ENCODE results near the gene UGT1A8. TPM values are rescaled to one million over a fixed set of nuclear protein-coding genes. Genes with fewer than 3 reads are reported as not detected.

The UGT1A8 gene
- total and polyA plus RNA-seq, 2 of the 4 experiments (the other 2 are of a cell fraction), result not detected

DNA sequence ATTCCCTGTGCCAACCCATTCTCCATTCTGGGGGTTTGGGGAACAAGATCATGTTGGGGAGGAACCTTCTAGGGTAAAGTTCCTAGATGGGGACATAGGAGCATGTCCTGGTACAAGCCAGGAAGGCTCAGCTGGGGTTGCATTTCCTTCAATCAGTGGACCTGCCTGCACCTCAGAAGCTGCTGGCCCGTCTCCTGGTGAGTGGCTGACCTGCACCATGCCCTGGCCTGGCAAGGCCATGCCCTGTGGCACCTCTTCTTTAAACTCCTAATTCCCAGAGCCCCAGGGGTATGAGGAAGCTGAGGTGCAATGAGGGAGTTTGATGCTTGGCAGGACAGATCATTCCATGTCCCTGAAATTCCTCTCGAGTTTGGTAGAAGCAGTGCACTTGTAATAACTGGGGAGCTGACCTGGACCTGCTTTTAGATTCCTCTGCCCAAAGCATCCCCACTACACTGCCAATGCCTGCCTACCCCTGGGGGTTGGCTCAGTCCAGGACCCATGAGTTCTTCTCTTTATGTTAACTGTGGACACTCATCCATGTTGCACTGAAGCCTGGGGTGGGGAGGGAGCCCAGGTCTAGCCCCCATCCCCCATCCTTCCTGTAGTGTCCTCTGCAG, 186.0 kb downstream of the UGT1A8 start:
- Histone ChIP-seq H2AK9ac (replicated peaks; ENCODE audit: low read depth, low read length, poor library complexity) (no peak overlapping the region), H4K8ac (ENCODE audit: low read depth in 2 of 2, low read length in 2 of 2) (no peak overlapping the region), H4K5ac (ENCODE audit: low read depth, low read length) (no peak overlapping the region), H2BK5ac (ENCODE audit: low read depth, low read length, poor library complexity, severe bottlenecking) (no peak overlapping the region), H3K9ac (ENCODE audit: low read depth, low read length) (no peak overlapping the region), H3K23ac (ENCODE audit: low read depth, low read length) (no peak overlapping the region), H2BK20ac (ENCODE audit: low read depth, low read length) (no peak overlapping the region), H3K27me3 (ENCODE audit: control insufficient read depth, insufficient read depth, low read length) (peaks cover 29% of the 10 kb centered on the region), H3K18ac (ENCODE audit: low read depth, low read length) (no peak overlapping the region), H3K14ac (replicated peaks; ENCODE audit: low read depth, low read length) (no peak overlapping the region), H3K27ac (ENCODE audit: insufficient read depth, low read length) (no peak overlapping the region), H4K20me1 (ENCODE audit: insufficient read depth, low read length) (no peaks in the 10 kb centered on the region), H2BK120ac (ENCODE audit: low read depth, low read length) (no peak overlapping the region), H2AK5ac (ENCODE audit: low read depth, low read length) (no peak overlapping the region), H3K36me3 (ENCODE audit: control insufficient read depth, insufficient read depth, low read length) (no peaks in the 10 kb centered on the region), H3K79me1 (ENCODE audit: low read depth in 1 of 2, low read length in 2 of 2) (no peaks in the 10 kb centered on the region), H3K4ac (ENCODE audit: low read depth, low read length) (no peak overlapping the region), H2BK15ac (ENCODE audit: low read depth, low read length) (no peak overlapping the region), H3K56ac (ENCODE audit: extremely low read depth, insufficient read depth, low read length) (no peak overlapping the region), H3K9me1 (ENCODE audit: insufficient read depth, low read length) (no peaks in the 10 kb centered on the region), H4K91ac (ENCODE audit: insufficient read depth, low read depth, low read length) (no peak overlapping the region), H3K4me2 (ENCODE audit: low read depth, low read length) (no peak overlapping the region), H3K4me1 (ENCODE audit: control insufficient read depth, insufficient read depth, low read length) (no peaks in the 10 kb centered on the region), H3K4me3 (ENCODE audit: insufficient read depth, low read depth, low read length) (no peak overlapping the region), H3K9me3 (ENCODE audit: control insufficient read depth, insufficient read depth, low read length) (no peaks in the 10 kb centered on the region; the same call in 1 of the 2 replicates), H2AFZ (replicated peaks; ENCODE audit: low read length, poor library complexity) (no peak overlapping the region)
- ChIA-PET POLR2A (ENCODE audit: unreplicated experiment) (no interaction called here), CTCF (no interaction called here)
- no CpG with 5 or more reads among the region's 2 CpGs for WGBS, 2 experiments (ENCODE audit: extremely low coverage in 2 of 2, insufficient read length in 1 of 2)
- DNase-seq, result no peak
- in situ Hi-C loops (cut with MboI; ENCODE audit: low sequenced_read_pairs) (no loop called here), intact Hi-C loops (cut with micrococcal nuclease) (no loop called here), dilution Hi-C loops (cut with HindIII; ENCODE audit: low sequenced_read_pairs, unreplicated experiment) (no loop called here)
- TF ChIP-seq USF2 (IDR thresholded peaks at IDR 0.05; ENCODE audit: low read depth, low read length), result no peak
- no peak for TF ChIP-seq MXI1 (IDR thresholded peaks at IDR 0.05; ENCODE audit: borderline replicate concordance, low read depth, low read length)
- TF ChIP-seq MAFK (IDR thresholded peaks at IDR 0.05; ENCODE audit: low read depth, low read length), result no peak
- no peak for TF ChIP-seq CHD1 (IDR thresholded peaks at IDR 0.05; ENCODE audit: low read depth, low read length)
- BruUV-seq (replicated peaks), result no TSS peak
- ATAC-seq (ENCODE audit: low read depth), result no peak

Measured in IMR-90 (cell line).